Adrenal gland (tissue), 5 donors: Measurements from ENCODE around the gene SPEF1.

Experiments
- CTCF ChIP-seq, 6 experiments: fragments of 450-650 bp in 4 of 6; fragments of 200-600 bp in 2 of 6; sonication (generic) in 1 of 6; IDR thresholded peaks; 1 replicate in 5 of 6; 2 replicates in 1 of 6; pipeline versions ENCODE4 v1.5.1 to v1.8.0; 2016 to 2021; ENCODE audit warnings: antibody characterized with exemption in 6 of 6, mild to moderate bottlenecking in 2 of 6, moderate library complexity in 1 of 6
- POLR2A ChIP-seq, 2 donors: fragments of 450-650 bp; IDR thresholded peaks; one replicate each; pipeline ENCODE4 v1.6.1; 2017; ENCODE audit warnings: antibody characterized with exemption in 2 of 2, mild to moderate bottlenecking in 2 of 2, moderate library complexity in 1 of 2
- donor health status: DM: no; HTN: no; CAD: no.

- TF ChIP-seq CTCF (IDR thresholded peaks at IDR 0.05) (no peak), POLR2A (IDR thresholded peaks at IDR 0.05) (no peak)
Observed at GRCh38 chr20:3797592-3798372, 16.5 kb upstream of the SPEF1 start.
